Measurements from ENCODE around the gene ULK4.
"Not testable (repeated sequence)": the region's sequence is repeated elsewhere in the genome, so short reads cannot be mapped to it uniquely, and the experiment has no call there.

ULK4 gene

DNA sequence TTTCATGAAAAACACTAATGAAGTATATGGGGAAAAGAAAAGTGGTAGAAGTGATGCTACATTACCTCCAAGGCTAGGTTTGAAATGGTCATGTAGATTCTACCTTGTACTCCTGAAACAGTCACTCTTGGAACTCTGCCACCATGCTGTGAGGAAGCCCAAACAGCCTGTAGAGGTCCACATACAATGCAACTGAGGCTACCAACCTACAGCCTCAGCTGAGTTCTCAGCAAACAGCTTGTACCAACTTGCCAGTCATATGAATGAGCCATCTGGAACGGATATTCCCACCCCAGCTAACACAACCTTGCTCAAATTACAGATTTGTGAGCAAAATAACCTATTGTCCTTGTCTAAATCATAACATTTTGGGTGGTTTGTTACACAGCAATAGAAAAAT, 193.5 kb downstream of the ULK4 start:
- no peak for DNase-seq (ENCODE audit: low read depth in 2 of 2)

DNA sequence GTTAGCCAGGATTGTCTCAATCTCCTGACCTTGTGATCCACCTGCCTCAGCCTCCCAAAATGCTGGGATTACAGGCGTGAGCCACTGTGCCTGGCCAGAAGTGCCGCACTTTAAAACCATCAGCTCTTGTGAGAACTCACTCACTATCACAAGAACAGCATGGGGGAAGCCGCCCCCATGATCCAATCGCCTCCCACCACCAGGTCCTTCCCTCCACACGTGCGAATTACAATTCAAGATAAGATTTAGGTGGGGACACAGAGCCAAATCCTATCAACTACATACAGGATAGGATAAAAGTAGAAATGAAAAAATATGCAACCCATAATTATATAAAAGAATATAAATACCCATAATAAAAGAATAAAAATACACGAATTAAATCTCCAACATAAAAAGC, 199.0 kb downstream of the ULK4 start:
- DNase-seq (ENCODE audit: low read depth in 2 of 2): not testable (repeated sequence)

DNA sequence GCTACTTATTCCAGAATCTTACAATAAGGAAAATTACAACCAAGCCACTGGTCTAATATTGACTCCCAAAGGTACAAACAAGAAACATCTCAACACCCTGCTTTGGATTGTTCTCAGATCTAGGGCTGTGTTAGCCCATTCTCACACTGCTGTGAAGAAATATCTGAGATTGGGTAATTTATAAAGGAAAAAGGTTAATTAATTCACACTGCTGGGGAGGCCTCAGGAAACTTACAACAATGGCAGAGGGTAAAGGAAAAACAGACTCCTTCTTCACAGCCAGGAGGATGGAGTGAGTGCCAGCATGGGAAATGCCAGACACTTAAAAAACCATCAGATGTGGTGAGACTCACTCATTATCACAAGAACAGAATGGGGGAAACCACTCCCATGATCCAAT, 208.3 kb downstream of the ULK4 start:
- no peak for DNase-seq (ENCODE audit: low read depth in 2 of 2)

DNA sequence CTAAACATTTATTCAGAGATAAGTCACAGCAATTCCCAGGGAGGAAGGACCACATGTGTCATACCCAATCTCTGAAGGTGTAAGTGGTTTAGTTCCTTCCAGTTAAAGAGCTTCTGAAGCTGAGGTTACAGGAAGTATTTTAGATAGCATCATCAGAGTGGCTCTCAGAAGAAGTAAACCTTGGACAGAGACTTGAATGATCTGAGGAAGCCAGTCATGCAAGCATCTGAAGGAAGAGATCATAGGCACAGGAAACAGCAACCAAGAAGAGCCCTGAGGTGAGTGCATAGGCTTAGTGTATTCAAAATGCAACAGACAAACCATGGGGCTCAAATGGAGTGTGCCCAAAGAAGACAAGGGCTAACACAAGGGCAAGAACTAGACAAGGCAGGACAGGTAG, 210.3 kb downstream of the ULK4 start:
- no peak for DNase-seq (ENCODE audit: low read depth in 2 of 2)

DNA sequence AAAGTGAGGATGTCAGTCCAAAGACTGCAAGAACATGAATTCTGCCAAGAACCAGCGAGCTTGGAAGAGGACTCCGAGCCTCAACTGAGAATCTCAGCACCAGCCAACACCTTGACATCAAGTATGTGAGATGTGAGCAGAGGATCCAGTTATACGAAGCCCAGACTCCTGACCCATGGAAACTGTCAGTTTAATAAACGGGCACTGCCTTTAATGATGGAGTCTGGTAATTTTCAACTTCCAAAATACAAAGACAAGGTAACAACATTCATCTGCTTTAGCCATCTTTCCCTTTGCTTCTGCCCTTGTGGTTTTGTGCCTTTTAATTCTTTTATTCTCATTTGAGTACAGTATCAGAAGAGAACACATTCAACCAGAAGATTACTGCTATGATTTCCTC, 211.9 kb downstream of the ULK4 start:
- DNase-seq (ENCODE audit: low read depth in 2 of 2): no peak

DNA sequence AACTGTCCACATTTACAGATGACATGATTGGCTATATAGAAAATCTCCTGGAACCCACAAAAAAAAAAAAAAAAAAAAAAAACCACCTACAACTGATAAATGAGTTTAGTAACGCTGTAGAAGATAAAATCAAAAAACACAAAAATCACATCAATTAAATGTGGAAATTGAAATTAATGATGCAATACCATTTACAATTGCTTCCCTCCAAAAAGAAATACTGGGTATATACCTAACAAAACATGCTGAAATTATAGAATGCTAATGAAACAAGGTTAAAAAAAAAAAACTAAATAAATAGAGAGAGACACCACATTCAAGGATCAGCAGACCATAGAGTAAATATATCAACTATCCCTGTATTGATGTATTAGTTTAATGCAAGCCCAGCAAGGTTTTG, 215.7 kb downstream of the ULK4 start:
- DNase-seq (ENCODE audit: low read depth in 2 of 2): no peak

DNA sequence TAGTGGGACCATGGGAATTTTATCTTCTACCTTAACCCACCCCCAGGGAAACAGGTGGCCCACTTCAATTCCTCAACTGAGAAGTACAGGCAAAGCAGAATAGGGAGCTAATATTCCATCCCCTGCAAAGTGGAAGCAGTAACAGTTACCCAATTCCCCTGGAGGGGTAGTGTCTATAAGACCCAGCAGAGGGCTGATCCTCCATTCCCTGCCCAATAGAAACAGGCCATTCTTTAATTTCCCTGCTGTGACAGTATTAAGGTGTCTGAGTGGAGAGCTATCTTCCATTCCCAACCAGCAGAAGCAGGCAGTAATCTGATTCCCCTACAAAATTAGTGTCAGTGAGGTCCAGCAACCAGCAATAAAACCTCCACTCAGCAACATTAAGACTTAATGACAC, 219.8 kb downstream of the ULK4 start:
- DNase-seq (ENCODE audit: low read depth in 2 of 2): no peak

DNA sequence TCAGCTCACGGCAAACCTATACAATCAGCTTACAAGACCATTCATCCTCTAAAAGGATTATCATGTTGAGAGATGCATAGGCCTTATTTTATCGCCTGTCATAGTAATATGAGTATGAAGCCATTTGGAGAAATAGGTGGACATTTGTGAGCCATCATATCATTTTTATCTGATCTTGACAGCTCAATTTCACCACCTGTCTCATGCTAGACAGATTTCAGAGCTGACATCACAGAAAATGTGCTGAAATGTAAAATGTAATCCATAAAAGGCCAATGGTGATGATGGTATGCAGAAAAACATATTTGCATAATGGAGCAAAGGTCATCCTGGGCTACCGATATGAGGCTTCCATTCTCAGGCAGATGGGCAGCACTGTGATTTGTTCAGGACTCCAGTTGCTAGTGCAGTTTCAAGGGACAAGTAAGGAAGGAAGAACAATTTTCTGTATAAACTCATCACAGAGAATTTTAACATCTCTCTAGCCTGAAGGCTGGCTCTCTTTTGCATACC, 221.5 kb downstream of the ULK4 start:
- no peak for DNase-seq (ENCODE audit: low read depth in 2 of 2)

DNA sequence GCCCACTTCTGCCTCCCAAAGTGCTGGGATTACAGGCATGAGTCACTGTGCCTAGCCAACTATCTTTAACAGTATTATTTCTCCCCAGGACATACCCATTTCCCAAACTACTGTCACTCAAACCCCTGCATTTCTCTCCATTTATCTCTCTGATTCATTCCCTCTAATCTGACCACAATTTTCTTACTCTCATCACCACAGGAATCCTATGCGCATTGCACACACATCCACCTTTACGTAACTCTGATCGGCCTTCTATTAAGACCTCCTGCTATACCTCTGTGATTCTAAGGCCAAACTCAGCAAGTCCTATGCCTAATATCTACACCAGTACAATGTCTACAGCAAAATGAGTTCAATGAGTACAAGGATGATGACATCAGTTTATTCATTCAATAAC, 235.0 kb downstream of the ULK4 start:
- DNase-seq (ENCODE audit: low read depth in 2 of 2): no peak

DNA sequence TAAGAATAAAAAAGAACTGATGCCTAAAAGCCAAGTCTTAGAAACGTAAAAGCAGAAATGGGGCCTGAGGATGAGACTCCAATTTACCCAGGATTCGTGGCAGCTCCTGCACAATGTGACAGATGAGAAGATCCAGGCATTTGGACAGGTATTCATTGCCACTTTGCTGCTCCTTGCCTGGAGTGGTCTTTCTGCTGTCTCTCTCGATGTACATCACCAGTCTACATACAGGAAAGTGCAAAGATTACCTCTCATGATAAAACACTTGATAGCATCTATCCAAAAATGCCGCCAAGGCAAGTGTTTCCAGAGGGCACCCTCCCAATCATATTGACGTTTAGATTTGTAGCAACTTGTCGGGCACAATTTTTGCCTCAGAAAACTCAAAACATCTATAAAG, 244.3 kb downstream of the ULK4 start:
- no peak for DNase-seq (ENCODE audit: low read depth in 2 of 2)

DNA sequence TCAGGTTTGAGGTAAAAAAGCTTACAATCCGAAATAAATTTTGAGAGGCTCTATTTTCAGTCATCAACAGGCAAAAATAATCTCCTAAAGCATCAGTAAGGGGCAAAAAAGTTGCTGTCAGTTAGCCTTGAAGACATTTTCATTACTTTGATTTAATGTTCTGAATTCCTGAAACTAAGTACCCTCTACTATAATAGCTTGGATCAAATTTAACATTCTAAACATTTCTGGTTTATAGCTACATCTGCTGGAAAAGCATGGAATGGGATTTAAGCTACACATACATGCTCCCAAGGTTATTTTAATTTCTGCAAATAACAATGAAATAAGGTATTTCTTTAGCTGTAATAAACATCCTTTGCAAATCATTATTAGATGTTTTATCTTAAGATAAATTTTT, 245.4 kb downstream of the ULK4 start:
- no peak for DNase-seq (ENCODE audit: low read depth in 2 of 2)

DNA sequence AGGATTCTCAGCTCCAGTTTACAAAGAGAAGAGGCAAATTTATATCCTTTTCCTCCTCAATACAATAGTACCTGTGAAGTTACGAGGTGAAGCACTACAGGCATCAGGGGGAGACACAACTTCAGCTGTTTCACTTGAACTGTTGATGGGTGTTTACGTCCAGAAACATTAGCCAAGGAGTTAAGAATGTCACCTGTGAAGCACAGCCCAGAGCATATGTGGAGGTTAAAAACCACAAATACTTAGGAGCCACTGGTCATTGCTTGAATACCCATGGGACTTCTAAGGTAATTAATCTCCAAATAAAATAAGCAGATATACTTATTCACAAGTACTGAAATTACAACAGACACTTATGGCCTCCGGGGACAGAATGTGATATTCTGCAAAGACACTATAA, 246.5 kb downstream of the ULK4 start:
- no peak for DNase-seq (ENCODE audit: low read depth in 2 of 2)

DNA sequence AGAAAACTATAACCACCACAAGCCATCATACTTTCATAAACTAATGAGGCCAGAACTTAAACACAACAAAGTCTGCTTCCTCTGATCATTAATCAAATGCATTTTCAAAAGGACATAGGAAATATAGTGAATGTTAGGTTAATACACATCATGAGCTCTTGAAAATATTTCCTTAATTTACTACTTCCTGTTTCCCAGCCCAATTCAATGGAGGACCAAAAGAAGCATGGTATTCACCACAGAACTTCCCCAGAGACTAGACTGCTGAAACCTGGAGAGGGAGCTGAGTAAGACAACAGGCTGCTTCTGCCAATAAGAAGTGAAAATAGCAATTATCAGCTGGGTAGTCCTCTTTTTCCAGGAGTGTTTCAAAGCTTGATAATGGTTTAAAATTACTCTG, 250.3 kb downstream of the ULK4 start:
- no peak for DNase-seq (ENCODE audit: low read depth in 2 of 2)

DNA sequence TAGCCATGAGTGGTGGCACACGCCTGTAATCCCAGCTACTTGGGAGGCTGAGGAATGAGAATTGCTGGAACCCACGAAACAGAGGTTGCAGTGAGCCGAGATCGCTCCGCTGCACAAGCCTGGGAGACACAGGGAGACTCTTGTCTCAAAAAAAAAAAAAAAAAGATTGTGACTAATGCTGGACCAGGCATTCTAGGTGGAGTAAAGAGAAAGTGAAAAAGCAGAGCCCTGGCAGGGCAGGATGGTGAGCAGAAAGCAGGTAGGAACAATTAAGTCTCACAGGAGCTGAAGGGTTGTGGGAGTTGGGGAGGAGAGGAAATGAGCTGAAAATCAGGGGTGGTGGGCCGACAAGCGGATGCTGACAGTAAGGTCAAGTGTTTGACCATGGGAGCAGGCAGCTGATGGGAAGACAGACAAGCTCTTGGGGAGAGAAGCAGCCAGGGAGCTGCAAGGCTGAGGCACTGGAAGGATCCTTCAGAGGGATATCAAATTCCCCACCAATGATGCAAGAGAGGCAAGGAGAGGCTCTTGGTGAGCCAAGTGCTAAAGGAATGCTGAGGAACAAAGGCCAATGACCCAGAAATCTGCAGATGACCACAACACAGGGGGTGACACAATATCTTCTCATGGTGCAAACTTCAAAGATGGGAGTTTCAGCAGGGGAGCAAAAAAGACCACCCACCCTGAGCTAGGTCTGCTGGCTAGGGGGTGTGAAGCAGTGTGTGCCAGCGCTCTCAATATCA, 251.1 kb downstream of the ULK4 start:
- no peak for DNase-seq (ENCODE audit: low read depth in 2 of 2)

DNA sequence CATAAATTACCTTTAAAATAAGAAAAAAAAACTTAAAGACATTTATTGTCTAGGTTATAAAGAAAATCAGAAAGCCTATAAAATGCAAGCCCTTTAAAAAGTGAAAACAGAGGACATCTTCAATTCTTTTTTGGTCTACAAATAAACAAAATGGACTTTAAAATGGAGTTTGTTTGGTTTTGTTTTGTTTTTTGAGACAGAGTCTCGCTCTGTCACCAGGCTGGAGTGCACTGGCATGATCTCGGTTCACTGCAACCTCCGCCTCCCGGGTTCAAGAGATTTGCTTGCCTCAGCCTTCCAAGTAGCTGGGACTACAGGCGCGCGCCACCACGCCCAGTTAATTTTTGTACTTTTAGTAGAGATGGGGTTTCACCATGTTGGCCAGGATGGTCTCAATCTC, 252.7 kb downstream of the ULK4 start:
- DNase-seq (ENCODE audit: low read depth in 2 of 2): not testable (repeated sequence)

DNA sequence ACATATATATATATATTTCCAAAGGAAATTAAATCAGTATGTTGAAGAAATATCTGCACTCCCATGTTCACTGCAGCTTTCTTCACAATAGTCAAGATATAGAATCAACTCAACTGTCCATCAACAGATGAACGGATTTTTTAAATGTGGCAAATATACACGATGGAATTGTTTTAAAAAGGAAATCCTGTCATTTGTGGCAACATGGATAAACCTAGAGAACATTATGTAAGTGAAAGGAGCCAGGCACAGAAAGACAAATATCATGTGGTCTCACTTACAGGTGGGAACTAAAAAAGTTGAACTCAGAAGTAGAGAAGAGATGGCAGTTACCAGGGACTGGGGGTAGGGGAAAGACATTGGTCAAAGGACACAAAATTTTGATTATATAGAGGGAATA, 253.7 kb downstream of the ULK4 start:
- DNase-seq (ENCODE audit: low read depth in 2 of 2): no peak

DNA sequence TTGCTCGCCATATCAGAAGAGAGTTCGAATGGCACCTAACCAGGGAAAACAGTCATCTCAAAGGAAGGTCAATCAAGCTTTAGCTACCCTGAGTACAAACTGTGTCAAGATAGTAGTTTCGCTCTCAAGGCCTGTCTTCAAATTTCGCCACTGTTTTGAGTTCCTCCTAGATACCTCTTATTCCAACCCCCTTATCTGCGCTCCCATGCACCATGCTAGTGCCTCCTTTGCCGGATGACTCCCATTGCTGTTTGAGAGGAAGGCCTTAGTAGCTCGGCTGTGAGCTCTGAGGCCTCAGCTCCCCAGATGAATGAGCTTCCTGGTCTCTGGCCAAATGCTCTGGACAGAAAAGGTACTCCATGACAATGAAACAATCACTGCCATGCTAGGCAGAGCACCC, 256.0 kb downstream of the ULK4 start:
- no peak for DNase-seq (ENCODE audit: low read depth in 2 of 2)

DNA sequence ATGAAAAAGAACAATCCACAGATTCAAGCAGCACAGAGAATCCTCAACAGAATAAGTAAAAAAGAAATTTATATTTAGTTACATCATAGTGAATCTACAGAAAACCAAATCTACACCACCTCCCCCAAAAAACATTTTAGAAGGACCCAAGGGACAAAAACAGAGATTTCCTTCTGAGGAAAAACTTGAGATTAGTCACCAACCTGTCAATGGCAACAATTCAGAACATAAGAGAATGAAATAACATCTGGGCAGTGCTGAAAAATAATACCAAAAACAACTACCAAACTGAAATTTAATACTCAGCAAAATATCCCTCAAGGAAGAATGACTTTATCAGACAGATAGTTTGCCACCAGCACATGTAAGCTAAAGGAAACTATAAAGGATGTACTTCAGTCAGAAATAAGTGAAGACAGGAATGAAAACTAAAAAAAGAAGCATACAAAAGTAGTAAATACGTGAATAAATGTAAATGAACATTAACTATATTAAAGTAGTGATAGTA, 260.7 kb downstream of the ULK4 start:
- no peak for DNase-seq (ENCODE audit: low read depth in 2 of 2)

DNA sequence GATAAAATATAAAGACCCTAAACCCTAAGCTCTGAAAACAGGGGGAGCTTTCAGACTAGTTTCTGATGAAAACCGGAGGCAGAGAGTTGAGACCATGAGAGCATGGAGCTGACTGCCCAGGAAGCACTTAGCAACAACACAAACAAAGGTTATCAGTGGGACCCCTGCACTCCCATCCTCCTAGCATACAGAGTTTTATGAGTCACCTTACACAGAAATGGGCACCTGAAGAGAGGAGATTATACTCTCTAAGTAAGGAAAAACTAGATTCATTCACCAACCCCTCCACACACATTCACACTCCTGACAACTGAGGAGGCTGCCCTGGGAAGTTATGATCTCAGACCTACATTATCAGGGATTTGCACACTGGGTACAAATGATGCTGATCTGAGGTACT, 261.7 kb downstream of the ULK4 start:
- DNase-seq (ENCODE audit: low read depth in 2 of 2): no peak

DNA sequence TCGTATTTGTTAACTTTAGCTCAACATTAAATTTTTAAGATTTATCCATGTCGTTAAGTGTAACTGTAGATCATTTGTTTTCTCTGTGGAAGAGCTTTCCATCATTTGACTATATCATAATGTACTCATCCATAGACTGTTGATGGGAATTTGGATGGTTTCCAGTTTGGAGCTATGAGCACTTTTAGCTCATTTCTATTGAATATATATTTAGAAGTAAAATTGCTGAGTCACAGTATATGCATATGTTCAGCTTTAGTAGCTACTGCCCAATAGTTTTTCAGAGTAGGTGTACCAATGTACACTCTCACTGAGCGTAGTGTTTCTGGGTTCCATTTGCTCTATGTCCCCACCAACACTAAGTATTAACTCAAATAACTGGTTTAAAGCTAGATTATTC, 263.0 kb downstream of the ULK4 start:
- no peak for DNase-seq (ENCODE audit: low read depth in 2 of 2)

DNA sequence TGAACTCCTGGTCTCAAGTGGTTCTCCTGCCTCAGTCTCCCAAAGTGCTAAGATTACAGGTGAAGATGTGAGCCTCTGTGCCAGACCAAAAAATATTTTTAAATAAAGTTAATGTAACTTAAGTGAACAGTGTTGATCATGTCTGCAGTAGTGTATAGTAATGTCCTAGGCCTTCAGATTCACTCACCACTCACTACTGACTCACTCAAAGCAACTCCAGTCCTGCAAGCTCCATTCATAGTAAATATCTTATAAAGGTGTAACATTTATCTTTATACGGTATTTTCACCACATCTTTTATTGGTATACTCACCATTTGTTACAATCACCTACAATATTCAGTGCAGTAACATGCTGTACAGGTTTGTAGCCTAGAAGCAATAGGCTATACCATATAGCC, 264.2 kb downstream of the ULK4 start:
- DNase-seq (ENCODE audit: low read depth in 2 of 2): no peak

DNA sequence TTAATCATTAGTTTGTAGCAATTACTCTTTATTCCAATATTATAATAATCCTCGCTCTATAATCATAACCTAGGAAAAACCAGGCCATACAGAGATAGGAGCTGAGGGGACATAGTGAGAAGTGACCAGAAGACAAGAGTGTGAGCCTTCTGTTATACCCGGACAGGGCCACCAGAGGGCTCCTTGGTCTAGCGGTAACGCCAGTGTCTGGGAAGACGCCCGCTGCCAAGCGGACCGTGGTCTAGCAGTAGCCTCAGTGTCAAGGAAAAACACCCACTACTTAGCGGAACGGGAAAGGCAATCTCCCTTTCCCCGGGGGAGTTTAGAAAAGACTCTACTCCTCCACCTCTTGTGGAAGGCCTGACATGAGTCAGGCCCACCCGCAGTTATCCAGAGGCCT, 266.1 kb downstream of the ULK4 start:
- not testable (repeated sequence) for DNase-seq (ENCODE audit: low read depth in 2 of 2)

DNA sequence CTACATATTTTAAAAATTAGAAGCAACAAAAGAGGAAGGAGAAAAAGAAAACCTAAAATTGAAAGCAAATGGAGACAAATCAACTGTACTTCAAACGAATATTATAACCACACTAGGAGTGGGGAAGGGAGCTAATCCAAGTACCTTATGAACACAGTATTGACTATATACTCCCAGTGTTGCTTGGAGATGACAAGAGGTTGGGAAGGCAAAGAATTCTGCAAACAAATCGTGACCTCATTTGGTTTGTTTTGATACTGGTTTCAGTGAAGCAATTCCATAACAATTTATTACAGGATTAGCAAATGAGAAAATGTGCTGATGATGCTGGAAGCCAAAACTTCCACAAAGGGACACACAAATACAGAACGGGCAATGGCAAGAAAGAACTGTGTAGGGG, 268.1 kb downstream of the ULK4 start:
- no peak for DNase-seq (ENCODE audit: low read depth in 2 of 2)
